ENCODE results near the gene NAP1L1. TPM values are rescaled to one million over a fixed set of nuclear protein-coding genes. Genes with fewer than 3 reads are reported as not detected.

Gene NAP1L1
- total RNA-seq, 1 experiment from 2014 or later = 837 TPM

DNA sequence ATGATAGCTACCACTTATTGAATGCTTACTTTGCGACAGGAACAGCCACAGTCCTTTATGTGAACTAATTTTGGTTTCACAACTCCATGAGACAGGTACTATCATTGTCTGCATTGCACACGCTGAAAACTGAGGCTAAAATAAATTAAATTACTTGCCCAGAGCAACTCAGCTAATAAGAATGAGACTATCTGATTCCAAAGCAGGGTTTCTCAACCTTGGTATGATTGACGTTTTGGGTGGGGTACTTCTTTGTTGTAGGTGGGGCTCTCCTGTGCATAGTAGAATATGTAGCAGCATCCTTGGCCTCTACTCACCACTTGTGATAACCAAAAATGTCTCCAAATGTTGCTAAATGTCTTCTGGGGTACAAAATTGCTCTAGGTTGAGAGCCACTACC is 62.0 kb downstream of the NAP1L1 start:
- no peak for DNase-seq (ENCODE audit: low spot score)
- Histone ChIP-seq H3K27ac (ENCODE audit: low read depth, low read length, poor library complexity, severe bottlenecking) (no peak overlapping the region), H3K4me1 (ENCODE audit: insufficient read depth, low read length, poor library complexity, severe bottlenecking) (peaks cover 22% of the 10 kb centered on the region), H3K36me3 (ENCODE audit: insufficient read depth, low read length, poor library complexity, severe bottlenecking) (no peaks in the 10 kb centered on the region), H3K4me3 (ENCODE audit: low read depth, low read length, poor library complexity, severe bottlenecking) (no peak overlapping the region), H3K27me3 (replicated peaks; ENCODE audit: insufficient read depth, low read depth, low read length, poor library complexity) (no peaks in the 10 kb centered on the region), H3K9me3 (ENCODE audit: low read depth, low read length, poor library complexity, severe bottlenecking) (no peaks in the 10 kb centered on the region)
- intact Hi-C loops (cut with micrococcal nuclease; ENCODE audit: unreplicated experiment) = loop anchor here (5.0 kb wide), 1 partner anchor 45 kb away; no protein-coding TSS in a partner anchor
- ChIA-PET POLR2A (ENCODE audit: low non-redundant PET) (interaction anchor here (0.7 kb wide), 1 partner anchor 168 kb away, joined by 3 read pairs; no protein-coding TSS in a partner anchor), CTCF (no interaction called here)
- no TSS peak for BruUV-seq (replicated peaks)
- no peak for TF ChIP-seq EZH2 (IDR thresholded peaks at IDR 0.05; ENCODE audit: borderline replicate concordance, low read depth, low read length, poor library complexity, severe bottlenecking)
- no peak for TF ChIP-seq CTCF (conservative IDR thresholded peaks at IDR 0.05; ENCODE audit: low read depth, low read length)

- no peaks in the 10 kb centered on the region for H3K9me3 ChIP-seq (ENCODE audit: low read depth, low read length, poor library complexity, severe bottlenecking)
- no peak overlapping the region for H3K27ac ChIP-seq (ENCODE audit: low read depth, low read length, poor library complexity, severe bottlenecking)
- no peaks in the 10 kb centered on the region for H3K27me3 ChIP-seq (replicated peaks; ENCODE audit: insufficient read depth, low read depth, low read length, poor library complexity)
- no TSS peak for BruUV-seq (replicated peaks)
- no peaks in the 10 kb centered on the region for H3K36me3 ChIP-seq (ENCODE audit: insufficient read depth, low read length, poor library complexity, severe bottlenecking)
- H3K4me3 ChIP-seq (ENCODE audit: low read depth, low read length, poor library complexity, severe bottlenecking) = no peak overlapping the region
- peak; percentile 75 for DNase-seq (ENCODE audit: low spot score)
- intact Hi-C loops (cut with micrococcal nuclease; ENCODE audit: unreplicated experiment) = loop anchor here (5.0 kb wide), 1 partner anchor 44 kb away; no protein-coding TSS in a partner anchor
- no peak for TF ChIP-seq CTCF (conservative IDR thresholded peaks at IDR 0.05; ENCODE audit: low read depth, low read length)
- H3K4me1 ChIP-seq (ENCODE audit: insufficient read depth, low read length, poor library complexity, severe bottlenecking) = peaks cover 22% of the 10 kb centered on the region
- ChIA-PET POLR2A (ENCODE audit: low non-redundant PET) (no interaction called here), CTCF (interaction anchor here (0.5 kb wide), 1 partner anchor 315 kb away, joined by 3 read pairs; no protein-coding TSS in a partner anchor)
Observed at GRCh38 chr12:76020731-76021672, 63.5 kb downstream of the NAP1L1 start.

GRCh38 chr12:76020281-76020680 is 64.2 kb downstream of the NAP1L1 start:
- Histone ChIP-seq H3K4me1 (ENCODE audit: insufficient read depth, low read length, poor library complexity, severe bottlenecking) (peaks cover 22% of the 10 kb centered on the region), H3K9me3 (ENCODE audit: low read depth, low read length, poor library complexity, severe bottlenecking) (no peaks in the 10 kb centered on the region), H3K27ac (ENCODE audit: low read depth, low read length, poor library complexity, severe bottlenecking) (no peak overlapping the region), H3K4me3 (ENCODE audit: low read depth, low read length, poor library complexity, severe bottlenecking) (no peak overlapping the region), H3K27me3 (replicated peaks; ENCODE audit: insufficient read depth, low read depth, low read length, poor library complexity) (no peaks in the 10 kb centered on the region), H3K36me3 (ENCODE audit: insufficient read depth, low read length, poor library complexity, severe bottlenecking) (no peaks in the 10 kb centered on the region)
- CTCF ChIA-PET = no interaction called here
- intact Hi-C loops (cut with micrococcal nuclease; ENCODE audit: unreplicated experiment) = loop anchor here (5.0 kb wide), 1 partner anchor 43 kb away; no protein-coding TSS in a partner anchor
- POLR2A ChIA-PET (ENCODE audit: low non-redundant PET) = no interaction called here
- no peak for DNase-seq (ENCODE audit: low spot score)
- no TSS peak for BruUV-seq (replicated peaks)
- TF ChIP-seq CTCF (conservative IDR thresholded peaks at IDR 0.05; ENCODE audit: low read depth, low read length) (no peak), EZH2 (IDR thresholded peaks at IDR 0.05; ENCODE audit: borderline replicate concordance, low read depth, low read length, poor library complexity, severe bottlenecking) (no peak)

Data from A673 (cell line).